ENCODE measurements around the gene PTPN20. TPM values are rescaled to one million over a fixed set of nuclear protein-coding genes. Genes with fewer than 3 reads are reported as not detected.

PTPN20 gene
- total RNA-seq, 4 donors from 2014 or later: 0.24 to 4.8 (median 0.95) TPM; not detected in 1

- ATAC-seq (ENCODE audit: low FRiP score) (no peak), DNase-seq (ENCODE audit: low spot score) (no peak)
- no peak for TF ChIP-seq CTCF (IDR thresholded peaks at IDR 0.05)
These were observed 115.3 kb downstream of the PTPN20 start for GRCh38 chr10:47026301-47027107.

- DNase-seq (ENCODE audit: low spot score) (no peak), ATAC-seq (ENCODE audit: low FRiP score) (no peak)
- TF ChIP-seq CTCF (IDR thresholded peaks at IDR 0.05): no peak
These were observed 116.0 kb downstream of the PTPN20 start for GRCh38 chr10:47027108-47027783.

- DNase-seq (ENCODE audit: low spot score): no peak
- no peak for TF ChIP-seq CTCF (IDR thresholded peaks at IDR 0.05)
- ATAC-seq (ENCODE audit: low FRiP score): no peak
These were observed 116.6 kb downstream of the PTPN20 start for GRCh38 chr10:47027784-47028260.

GRCh38 chr10:47028466-47028865, 117.2 kb downstream of the PTPN20 start:
- DNase-seq (ENCODE audit: low spot score) (no peak), ATAC-seq (ENCODE audit: low FRiP score) (no peak)
- TF ChIP-seq CTCF (IDR thresholded peaks at IDR 0.05): no peak

- TF ChIP-seq CTCF (IDR thresholded peaks at IDR 0.05): no peak
- ATAC-seq (ENCODE audit: low FRiP score) (no peak), DNase-seq (ENCODE audit: low spot score) (no peak)
These were observed 118.2 kb downstream of the PTPN20 start for GRCh38 chr10:47029181-47030009.

GRCh38 chr10:47030191-47030703, 119.0 kb downstream of the PTPN20 start:
- DNase-seq (ENCODE audit: low spot score) (no peak), ATAC-seq (ENCODE audit: low FRiP score) (no peak)
- no peak for TF ChIP-seq CTCF (IDR thresholded peaks at IDR 0.05)
